ENCODE data around the gene ABLIM2.
"Not testable (repeated sequence)": the region's sequence is repeated elsewhere in the genome, so short reads cannot be mapped to it uniquely, and the experiment has no call there.

Gene ABLIM2

GRCh38 chr4:7950301-7951092 lies 208.1 kb downstream of the ABLIM2 start:
- no peak for ATAC-seq

- no peak for ATAC-seq
These were observed 208.9 kb downstream of the ABLIM2 start for GRCh38 chr4:7949759-7950158.

- ATAC-seq: peak; percentile 32 to 82
These were observed 210.7 kb downstream of the ABLIM2 start for GRCh38 chr4:7947927-7948326.

- no peak for ATAC-seq
These were observed 212.8 kb downstream of the ABLIM2 start for GRCh38 chr4:7945709-7946380.

- ATAC-seq: no peak
These were observed 213.9 kb downstream of the ABLIM2 start for GRCh38 chr4:7944599-7945220.

GRCh38 chr4:7943688-7944087 lies 214.9 kb downstream of the ABLIM2 start:
- not testable (repeated sequence) for ATAC-seq

GRCh38 chr4:7943211-7943610 lies 215.4 kb downstream of the ABLIM2 start:
- no peak for ATAC-seq

GRCh38 chr4:7941965-7942496 lies 216.6 kb downstream of the ABLIM2 start:
- ATAC-seq: no peak

GRCh38 chr4:7941111-7941964 lies 217.3 kb downstream of the ABLIM2 start:
- no peak for ATAC-seq

- ATAC-seq: peak; percentile 93 to 94
These were observed 219.1 kb downstream of the ABLIM2 start, which contains the start of gene AFAP1 for GRCh38 chr4:7939377-7940108. AFAP1 (minus strand) TSS chr4:7939861; CDS start chr4:7872078, 67,783 bp downstream.

- ATAC-seq: peak in 1 of 2 donors; percentile 1
These were observed 219.8 kb downstream of the ABLIM2 start for GRCh38 chr4:7938609-7939376.

GRCh38 chr4:7938266-7938608 lies 220.4 kb downstream of the ABLIM2 start:
- ATAC-seq: no peak

GRCh38 chr4:7937006-7937405 lies 221.6 kb downstream of the ABLIM2 start:
- ATAC-seq: no peak

GRCh38 chr4:7933651-7934510 lies 224.7 kb downstream of the ABLIM2 start:
- no peak for ATAC-seq

- no peak for ATAC-seq
These were observed 226.3 kb downstream of the ABLIM2 start for GRCh38 chr4:7932287-7932686.

- no peak for ATAC-seq
These were observed 229.3 kb downstream of the ABLIM2 start for GRCh38 chr4:7929118-7929951.

- no peak for ATAC-seq
These were observed 229.9 kb downstream of the ABLIM2 start for GRCh38 chr4:7928711-7929110.

- no peak for ATAC-seq
These were observed 231.8 kb downstream of the ABLIM2 start for GRCh38 chr4:7926822-7927221.

- no peak for ATAC-seq
These were observed 234.0 kb downstream of the ABLIM2 start for GRCh38 chr4:7924570-7924969.
